AG04449 (cell line): ENCODE data around the gene SRGAP1.
"Not testable (repeated sequence)": the region's sequence is repeated elsewhere in the genome, so short reads cannot be mapped to it uniquely, and the experiment has no call there.

Experiments used
- CTCF ChIA-PET: fragments of 350-600 bp; formaldehyde crosslinking; extraction: SDS; loops from one replicate; lab custom pipeline; 2021; ENCODE audit warnings: antibody characterized with exemption; lab: Yijun Ruan, JAX
- POLR2A ChIA-PET: fragments of 400-600, 350-600 bp; formaldehyde crosslinking; extraction: SDS; loops from one replicate; lab custom pipeline; 2020; ENCODE audit warnings: antibody characterized with exemption, inconsistent platforms; lab: Yijun Ruan, JAX
- DNase-seq: peaks from one replicate; pipeline ENCODE4 v3.0.0-alpha.2; 2010; ENCODE audit warnings: low read depth, low spot score
- H3K4me3 ChIP-seq: 2 replicates; pipeline ENCODE4 v1.5.1; 2011; ENCODE audit warnings: low read depth, mild to moderate bottlenecking, control low read depth, low read length
- CTCF ChIP-seq: IDR thresholded peaks from one replicate; pipeline ENCODE4 v1.5.1; 2011; ENCODE audit warnings: mild to moderate bottlenecking, moderate library complexity, low read length, control low read depth, inconsistent platforms; ENCODE audit not compliant: insufficient read depth; ENCODE audit errors: missing control alignments

The SRGAP1 gene

GRCh38 chr12:64127811-64128210 is 283.3 kb downstream of the SRGAP1 start:
- TF ChIP-seq CTCF = no peak
- CTCF ChIA-PET = no interaction called here
- POLR2A ChIA-PET = no interaction called here

GRCh38 chr12:64128366-64128765 is 283.9 kb downstream of the SRGAP1 start:
- DNase-seq = no peak
- H3K4me3 ChIP-seq = no peak overlapping the region
- ChIA-PET POLR2A (no interaction called here), CTCF (no interaction called here)
- TF ChIP-seq CTCF = no peak

More at GRCh38 chr12:64127811-64128210, 283.3 kb downstream of the SRGAP1 start:
- no peak for DNase-seq
- H3K4me3 ChIP-seq = no peak overlapping the region

GRCh38 chr12:64130476-64130875 is 286.0 kb downstream of the SRGAP1 start:
- H3K4me3 ChIP-seq, DNase-seq, CTCF ChIA-PET, POLR2A ChIA-PET: not testable (repeated sequence)

- POLR2A ChIA-PET, DNase-seq, CTCF ChIA-PET: not testable (repeated sequence)
Measured at GRCh38 chr12:64131456-64131855, 287.0 kb downstream of the SRGAP1 start.

DNA sequence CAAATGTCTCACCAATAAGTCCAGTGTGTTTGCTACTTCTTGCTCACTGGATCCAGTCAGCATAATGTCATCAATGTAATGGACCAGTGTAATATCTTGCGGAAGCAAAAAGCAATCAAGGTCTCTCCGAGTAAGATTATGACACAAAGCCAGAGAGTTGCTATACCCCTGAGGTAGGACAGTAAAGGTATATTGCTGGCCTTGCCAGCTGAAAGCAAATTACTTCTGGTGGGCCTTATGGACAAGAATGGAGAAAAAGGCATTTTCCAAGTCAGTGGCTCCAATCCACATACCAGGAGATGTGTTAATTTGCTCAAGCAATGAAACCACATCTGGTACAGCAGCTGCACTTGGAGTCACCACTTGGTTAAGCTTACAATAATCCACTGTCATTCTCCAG is 288.2 kb downstream of the SRGAP1 start:
- CTCF ChIA-PET, H3K4me3 ChIP-seq, DNase-seq, POLR2A ChIA-PET: not testable (repeated sequence)

More at GRCh38 chr12:64131456-64131855, 287.0 kb downstream of the SRGAP1 start:
- H3K4me3 ChIP-seq = not testable (repeated sequence)

DNA sequence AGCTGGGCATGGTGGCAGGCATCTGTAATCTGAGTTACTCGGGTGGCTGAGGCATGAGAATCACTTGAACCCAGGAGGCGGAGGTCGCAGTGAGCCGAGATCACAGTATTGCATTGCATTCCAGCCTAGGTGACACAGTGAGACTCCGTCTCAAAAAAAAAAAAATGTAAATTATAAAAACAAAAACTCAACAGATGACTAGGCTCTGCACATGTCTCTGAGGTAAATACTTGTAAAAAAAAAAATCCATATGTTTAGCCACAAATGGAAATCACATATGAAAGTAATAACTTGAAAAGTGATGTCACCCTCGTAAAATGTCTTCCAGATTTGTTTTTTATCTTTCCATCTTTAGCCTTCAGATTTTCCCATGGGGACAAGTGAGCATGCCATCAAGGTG is 292.6 kb downstream of the SRGAP1 start:
- ChIA-PET CTCF (no interaction called here), POLR2A (no interaction called here)
- DNase-seq = no peak
- no peak for TF ChIP-seq CTCF
- no peak overlapping the region for H3K4me3 ChIP-seq

DNA sequence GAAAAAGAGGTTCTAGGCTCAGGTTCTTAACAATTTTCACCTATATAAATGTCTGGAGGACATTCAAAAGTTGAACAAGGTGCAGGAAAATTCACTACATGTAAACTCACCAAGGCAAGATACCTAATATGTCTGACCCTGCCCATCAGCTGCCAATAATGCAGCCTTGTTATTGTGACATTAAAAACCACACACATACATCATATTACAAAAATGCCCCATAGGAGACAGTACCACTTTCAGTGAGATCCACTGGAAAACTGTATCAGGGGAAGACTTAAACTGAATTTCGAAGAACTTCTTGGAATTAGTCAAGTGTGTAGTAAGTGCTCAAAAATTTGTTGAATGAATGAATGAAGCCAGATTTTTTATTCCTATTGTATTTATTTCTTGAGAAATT is 294.5 kb downstream of the SRGAP1 start:
- no peak overlapping the region for H3K4me3 ChIP-seq
- TF ChIP-seq CTCF = no peak
- ChIA-PET CTCF (no interaction called here), POLR2A (no interaction called here)
- DNase-seq = no peak

DNA sequence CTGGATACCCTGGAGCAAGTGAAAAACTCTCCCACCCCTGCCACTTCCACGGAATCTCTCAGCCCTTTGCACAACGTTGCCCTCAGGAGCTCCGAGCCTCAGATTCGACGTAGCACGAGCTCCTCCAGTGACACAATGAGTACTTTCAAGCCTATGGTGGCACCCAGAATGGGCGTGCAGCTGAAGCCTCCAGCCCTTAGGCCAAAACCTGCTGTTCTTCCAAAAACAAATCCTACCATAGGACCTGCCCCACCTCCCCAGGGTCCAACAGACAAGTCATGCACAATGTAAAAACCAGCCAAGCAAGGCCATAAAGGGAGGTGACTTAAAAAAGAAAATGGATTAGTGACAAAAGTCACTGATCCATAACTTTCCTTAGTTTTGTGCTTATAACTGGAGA is 297.9 kb downstream of the SRGAP1 start:
- ChIA-PET CTCF (interaction anchor here (1.4 to 2.0 kb wide), 3 partner anchors 45 to 309 kb away, joined by 3 to 7 read pairs (median 3); partner anchors contain the start of gene SRGAP1), POLR2A (no interaction called here)
- TF ChIP-seq CTCF = no peak
- no peak overlapping the region for H3K4me3 ChIP-seq
- DNase-seq = no peak
